K562 (cell line): ENCODE data around the gene HS3ST3B1. TPM values are rescaled to one million over a fixed set of nuclear protein-coding genes. Genes with fewer than 3 reads are reported as not detected.

Experiments
- CEBPG ChIP-seq, 3 experiments: fragments of 200-800 bp in 1 of 3; sonication (Bioruptor generic) in 1 of 3; sonication (generic) in 1 of 3; formaldehyde crosslinking in 1 of 3; IDR thresholded peaks in 2 of 3; conservative IDR thresholded peaks in 1 of 3; 2 replicates each; pipeline versions ENCODE4 v1.6.1 to v1.8.0; 2016 to 2022; ENCODE audit warnings: missing compliant biosample characterization in 2 of 3, missing genetic modification characterization in 2 of 3, mild to moderate bottlenecking in 1 of 3, missing genetic modification reagents in 1 of 3
- GABPB1 ChIP-seq: sonication (generic); formaldehyde crosslinking; IDR thresholded peaks from 2 replicates; pipeline ENCODE4 v1.8.0; 2022; ENCODE audit warnings: mild to moderate bottlenecking, missing genetic modification reagents
- HMG20B ChIP-seq: fragments of 250-450 bp; sonication (Bioruptor Pico); IDR thresholded peaks from 2 replicates; pipeline ENCODE4 v1.5.0; 2021; ENCODE audit warnings: mild to moderate bottlenecking
- JUND ChIP-seq, 2 experiments: IDR thresholded peaks; 2 replicates in 1 of 2; 3 replicates in 1 of 2; pipeline ENCODE4 v1.6.1; 2011; ENCODE audit warnings: borderline replicate concordance in 2 of 2, low read depth in 2 of 2, low read length in 2 of 2, improper control_type of control experiment in 1 of 2, missing biosample characterization in 1 of 2, missing genetic modification characterization in 1 of 2, missing genetic modification reagents in 1 of 2
- MTA3 ChIP-seq: fragments of 450-650 bp; formaldehyde crosslinking; IDR thresholded peaks from 2 replicates; pipeline ENCODE4 v1.6.1; 2017; ENCODE audit warnings: mild to moderate bottlenecking, borderline replicate concordance
- NCOA4 ChIP-seq: fragments of 450-650 bp; IDR thresholded peaks from 2 replicates; pipeline ENCODE4 v1.6.1; 2018; ENCODE audit warnings: mild to moderate bottlenecking; ENCODE audit not compliant: partially characterized antibody
- NR2F6 ChIP-seq: fragments of 450-650 bp; formaldehyde crosslinking; IDR thresholded peaks from 2 replicates; pipeline ENCODE4 v1.4.0; 2020; ENCODE audit warnings: mild to moderate bottlenecking
- SAP30 ChIP-seq: fragments of 200-600 bp; sonication (generic); IDR thresholded peaks from 2 replicates; pipeline ENCODE4 v1.6.1; 2012; ENCODE audit warnings: borderline replicate concordance, low read depth, mild to moderate bottlenecking, moderate library complexity, low read length, control low read depth, inconsistent platforms; ENCODE audit not compliant: insufficient read depth, poor library complexity, severe bottlenecking
- SMARCB1 ChIP-seq: IDR thresholded peaks from 2 replicates; pipeline ENCODE4 v1.6.1; 2011; ENCODE audit warnings: improper control_type of control experiment, low read depth; ENCODE audit not compliant: insufficient read length
- SP2 ChIP-seq: IDR thresholded peaks from 2 replicates; pipeline ENCODE4 v1.6.1; 2011; ENCODE audit warnings: mild to moderate bottlenecking, low read depth, low read length, moderate library complexity; ENCODE audit not compliant: poor library complexity, severe bottlenecking; ENCODE audit errors: extremely low read depth
- TCF7L2 ChIP-seq: fragments of 150-350 bp; IDR thresholded peaks from 2 replicates; pipeline ENCODE4 v1.6.1; 2016; ENCODE audit warnings: low read depth, mild to moderate bottlenecking, low read length, moderate library complexity
- TFAM ChIP-seq: fragments of 250-450 bp; sonication (Bioruptor Pico); conservative IDR thresholded peaks from 2 replicates; pipeline ENCODE4 v1.5.0; 2021; ENCODE audit warnings: mild to moderate bottlenecking, moderate library complexity
- YY1 ChIP-seq, 3 experiments: IDR thresholded peaks; 2 replicates each; pipeline ENCODE4 v1.6.1; 2011; ENCODE audit warnings: low read length in 2 of 3, mild to moderate bottlenecking in 2 of 3, moderate library complexity in 2 of 3, borderline replicate concordance in 1 of 3, control low read depth in 1 of 3, low read depth in 1 of 3; ENCODE audit not compliant: insufficient read depth in 3 of 3, insufficient replicate concordance in 2 of 3, control insufficient read depth in 1 of 3, insufficient read length in 1 of 3; ENCODE audit errors: extremely low read depth in 1 of 3
- ZBTB7A ChIP-seq: IDR thresholded peaks from 2 replicates; pipeline ENCODE4 v1.6.1; 2011; ENCODE audit warnings: low read depth, mild to moderate bottlenecking, low read length, moderate library complexity, borderline replicate concordance; ENCODE audit not compliant: control insufficient read depth
- ZNF324 ChIP-seq: fragments of 250-450 bp; sonication (Bioruptor Pico); IDR thresholded peaks from 2 replicates; pipeline ENCODE4 v1.4.0; 2020; ENCODE audit warnings: mild to moderate bottlenecking
- polyA plus RNA-seq, 8 experiments: library from polyadenylated mRNA; depleted of rRNA in 4 of 8; stranded (reverse) in 5 of 8; unstranded in 3 of 8; fragments of >200 nt; fragmentation: Nextera tagmentation in 2 of 8; fragmentation: Illumina TruSeq in 1 of 8; extraction: Ambion mirVana in 2 of 8; extraction: Trizol in 1 of 8; gene quantifications; 2 replicates each; pipeline versions ENCODE4 v1.2.1 to v1.2.3, GENCODE V29; 2011 to 2014; ENCODE audit warnings: inconsistent platforms in 1 of 8, missing spikeins in 1 of 8
- total RNA-seq, 7 experiments: library from RNA; depleted of rRNA in 6 of 7; stranded (reverse); fragments of >200 nt in 6 of 7; fragmentation: Illumina TruSeq in 2 of 7; extraction: Trizol in 2 of 7; gene quantifications; 2 replicates each; pipeline versions ENCODE4 v1.2.1 to v1.2.3, GENCODE V29; 2011 to 2021; ENCODE audit warnings: low replicate concordance in 1 of 7
- TF ChIP-seq, protein P1 (sequence below), 2 experiments: IDR thresholded peaks; 2 replicates each; pipeline ENCODE4 v1.6.1; 2011; ENCODE audit warnings: borderline replicate concordance in 1 of 2, control low read depth in 1 of 2, low read depth in 1 of 2, low read length in 1 of 2, mild to moderate bottlenecking in 1 of 2, mixed read lengths in 1 of 2, moderate library complexity in 1 of 2; ENCODE audit not compliant: insufficient read depth in 1 of 2, insufficient read length in 1 of 2, poor library complexity in 1 of 2, severe bottlenecking in 1 of 2; ENCODE audit errors: extremely low read depth in 1 of 2
- TF ChIP-seq, protein P2 (sequence below): fragments of 250-450 bp; sonication (Bioruptor Pico); IDR thresholded peaks from 2 replicates; pipeline ENCODE4 v1.8.0; 2022; ENCODE audit warnings: moderate library complexity, mild to moderate bottlenecking, inconsistent platforms
- TF ChIP-seq, protein P3 (sequence below): fragments of 150-350 bp; IDR thresholded peaks from 2 replicates; pipeline ENCODE4 v1.6.1; 2014; ENCODE audit warnings: low read depth, mild to moderate bottlenecking, low read length, borderline replicate concordance

Gene HS3ST3B1
- total and polyA plus RNA-seq, 9 of the 15 experiments (the other 6 are each of a cell fraction or from before 2014, with no cell fraction given), result 1.9 to 12.9 (median 3.7) TPM

DNA sequence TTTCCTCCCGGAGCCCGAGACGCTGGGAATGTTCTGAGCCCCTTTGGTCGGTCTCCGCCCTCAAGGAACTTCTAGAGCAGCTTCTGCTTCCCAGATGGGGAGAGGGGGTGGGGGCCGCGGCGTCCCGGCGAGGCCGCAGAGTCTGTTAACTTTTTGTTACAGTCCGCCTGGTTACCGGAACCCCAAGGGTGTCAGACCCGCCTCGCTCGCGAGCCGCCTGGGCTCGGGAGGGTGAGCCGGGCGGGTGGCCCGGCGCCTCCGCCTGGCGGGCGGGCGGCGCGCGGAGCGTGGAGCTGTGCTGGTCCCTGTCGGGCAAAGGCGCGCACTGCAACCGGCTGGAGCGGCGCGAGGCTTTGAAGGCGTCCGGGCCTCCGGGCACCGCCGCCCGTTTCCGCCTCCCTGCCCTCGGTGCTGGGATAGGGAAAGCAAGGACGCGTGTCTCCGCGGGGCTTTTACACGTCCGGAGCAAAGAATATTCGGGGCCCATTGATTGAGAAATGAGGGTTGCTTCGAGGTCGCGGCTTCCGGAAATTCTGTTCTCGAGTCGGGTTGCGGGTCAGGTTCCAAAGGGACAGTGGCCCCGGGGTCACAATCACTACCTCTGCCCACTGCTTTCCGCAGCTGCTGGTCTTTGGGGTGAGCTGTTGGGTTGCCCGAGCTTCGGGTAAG, 1.7 kb downstream of the HS3ST3B1 start (continued):
- TF ChIP-seq MTA3 (no peak), HMG20B (CRISPR knock-in tag) (no peak), TCF7L2 (no peak), NR2F6 (CRISPR knock-in tag) (no peak), SAP30 (no peak), JUND (IDR thresholded peaks at IDR 0.05; ENCODE audit: borderline replicate concordance, low read depth, low read length) (no peak), JUND (tag; IDR thresholded peaks at IDR 0.05; ENCODE audit: borderline replicate concordance, low read depth, low read length) (no peak), ZNF324 (CRISPR knock-in tag) (no peak), TFAM (no peak), NCOA4 (no peak), YY1 (IDR thresholded peaks at IDR 0.05; ENCODE audit: borderline replicate concordance in 1 of 3, control insufficient read depth in 1 of 3, extremely low read depth in 1 of 3, insufficient read depth in 3 of 3, insufficient read length in 1 of 3, insufficient replicate concordance in 2 of 3, low read depth in 1 of 3, low read length in 2 of 3) (peak in 1 of 3 experiments; percentile 41), ZBTB7A (peak; percentile 11; the same call in 1 of the 2 replicates), GABPB1 (no peak), SP2 (no peak), SMARCB1 (no peak), CEBPG (CRISPR knock-in tag; IDR thresholded peaks at IDR 0.05) (no peak), CEBPG (tag; conservative IDR thresholded peaks at IDR 0.05 in 1 of 2, IDR thresholded peaks at IDR 0.05 in 1 of 2) (no peak)
- TF ChIP-seq, protein P1, sequence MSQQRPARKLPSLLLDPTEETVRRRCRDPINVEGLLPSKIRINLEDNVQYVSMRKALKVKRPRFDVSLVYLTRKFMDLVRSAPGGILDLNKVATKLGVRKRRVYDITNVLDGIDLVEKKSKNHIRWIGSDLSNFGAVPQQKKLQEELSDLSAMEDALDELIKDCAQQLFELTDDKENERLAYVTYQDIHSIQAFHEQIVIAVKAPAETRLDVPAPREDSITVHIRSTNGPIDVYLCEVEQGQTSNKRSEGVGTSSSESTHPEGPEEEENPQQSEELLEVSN (IDR thresholded peaks at IDR 0.05; ENCODE audit: borderline replicate concordance in 1 of 2, extremely low read depth in 1 of 2, insufficient read depth in 1 of 2, insufficient read length in 1 of 2, low read depth in 1 of 2, low read length in 1 of 2, poor library complexity in 1 of 2, severe bottlenecking in 1 of 2), result peak; percentile 17 to 81
- TF ChIP-seq, protein P2, sequence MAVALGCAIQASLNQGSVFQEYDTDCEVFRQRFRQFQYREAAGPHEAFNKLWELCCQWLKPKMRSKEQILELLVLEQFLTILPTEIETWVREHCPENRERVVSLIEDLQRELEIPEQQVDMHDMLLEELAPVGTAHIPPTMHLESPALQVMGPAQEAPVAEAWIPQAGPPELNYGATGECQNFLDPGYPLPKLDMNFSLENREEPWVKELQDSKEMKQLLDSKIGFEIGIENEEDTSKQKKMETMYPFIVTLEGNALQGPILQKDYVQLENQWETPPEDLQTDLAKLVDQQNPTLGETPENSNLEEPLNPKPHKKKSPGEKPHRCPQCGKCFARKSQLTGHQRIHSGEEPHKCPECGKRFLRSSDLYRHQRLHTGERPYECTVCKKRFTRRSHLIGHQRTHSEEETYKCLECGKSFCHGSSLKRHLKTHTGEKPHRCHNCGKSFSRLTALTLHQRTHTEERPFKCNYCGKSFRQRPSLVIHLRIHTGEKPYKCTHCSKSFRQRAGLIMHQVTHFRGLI (CRISPR knock-in tag), result no peak
- TF ChIP-seq, protein P3, sequence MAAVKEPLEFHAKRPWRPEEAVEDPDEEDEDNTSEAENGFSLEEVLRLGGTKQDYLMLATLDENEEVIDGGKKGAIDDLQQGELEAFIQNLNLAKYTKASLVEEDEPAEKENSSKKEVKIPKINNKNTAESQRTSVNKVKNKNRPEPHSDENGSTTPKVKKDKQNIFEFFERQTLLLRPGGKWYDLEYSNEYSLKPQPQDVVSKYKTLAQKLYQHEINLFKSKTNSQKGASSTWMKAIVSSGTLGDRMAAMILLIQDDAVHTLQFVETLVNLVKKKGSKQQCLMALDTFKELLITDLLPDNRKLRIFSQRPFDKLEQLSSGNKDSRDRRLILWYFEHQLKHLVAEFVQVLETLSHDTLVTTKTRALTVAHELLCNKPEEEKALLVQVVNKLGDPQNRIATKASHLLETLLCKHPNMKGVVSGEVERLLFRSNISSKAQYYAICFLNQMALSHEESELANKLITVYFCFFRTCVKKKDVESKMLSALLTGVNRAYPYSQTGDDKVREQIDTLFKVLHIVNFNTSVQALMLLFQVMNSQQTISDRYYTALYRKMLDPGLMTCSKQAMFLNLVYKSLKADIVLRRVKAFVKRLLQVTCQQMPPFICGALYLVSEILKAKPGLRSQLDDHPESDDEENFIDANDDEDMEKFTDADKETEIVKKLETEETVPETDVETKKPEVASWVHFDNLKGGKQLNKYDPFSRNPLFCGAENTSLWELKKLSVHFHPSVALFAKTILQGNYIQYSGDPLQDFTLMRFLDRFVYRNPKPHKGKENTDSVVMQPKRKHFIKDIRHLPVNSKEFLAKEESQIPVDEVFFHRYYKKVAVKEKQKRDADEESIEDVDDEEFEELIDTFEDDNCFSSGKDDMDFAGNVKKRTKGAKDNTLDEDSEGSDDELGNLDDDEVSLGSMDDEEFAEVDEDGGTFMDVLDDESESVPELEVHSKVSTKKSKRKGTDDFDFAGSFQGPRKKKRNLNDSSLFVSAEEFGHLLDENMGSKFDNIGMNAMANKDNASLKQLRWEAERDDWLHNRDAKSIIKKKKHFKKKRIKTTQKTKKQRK, result no peak
